Measurements from ENCODE around the gene PTTG1IP2. TPM values are rescaled to one million over a fixed set of nuclear protein-coding genes. Genes with fewer than 3 reads are reported as not detected.

The PTTG1IP2 gene
- total and polyA plus RNA-seq, 2 donors (not counting 1 experiment from before 2014, with no cell fraction given), result not detected

DNA sequence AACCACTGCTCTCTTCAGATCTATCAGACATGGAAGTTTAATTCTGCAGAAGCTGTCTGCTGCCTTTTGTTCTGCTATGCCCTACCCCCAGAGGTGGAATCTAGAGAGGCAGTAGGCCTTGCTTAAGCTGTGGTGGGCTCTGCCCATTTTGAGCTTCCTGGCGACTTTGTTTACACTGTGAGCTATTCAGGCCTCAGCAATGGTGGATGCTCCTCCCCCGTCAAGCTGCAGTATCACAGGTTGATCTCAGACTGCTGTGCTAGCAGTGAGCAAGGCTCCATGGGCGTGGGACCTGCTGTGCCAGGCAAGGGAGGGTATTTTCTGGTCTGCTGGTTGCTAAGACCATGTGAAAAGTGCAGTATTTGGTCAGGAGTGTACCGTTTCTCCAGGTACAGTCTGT is 81.6 kb downstream of the PTTG1IP2 start:
- H4K20me1 ChIP-seq (ENCODE audit: control insufficient read depth, insufficient read depth, low read length, poor library complexity, severe bottlenecking), result no peaks in the 10 kb centered on the region
- CTCF ChIA-PET, result interaction anchor here (0.9 to 8.7 kb wide), 4 partner anchors 77 to 484 kb away, joined by 3 to 122 read pairs (median 7); no protein-coding TSS in a partner anchor
- H3K9ac ChIP-seq (ENCODE audit: low read length), result no peak overlapping the region
- ATAC-seq (ENCODE audit: low read depth), result no peak
- H3K4me1 ChIP-seq (ENCODE audit: control insufficient read depth in 2 of 2, insufficient read depth in 2 of 2, low read length in 2 of 2), result no peaks in the 10 kb centered on the region
- Mint-ChIP-seq H3K9me3 (ENCODE audit: insufficient read depth) (no peaks in the 10 kb centered on the region), H3K4me3 (no peak overlapping the region), H3K4me1 (peaks cover 6% of the 10 kb centered on the region), H3K27ac (no peak overlapping the region), H3K27me3 (peaks cover 4% of the 10 kb centered on the region)
- 92% methylated on average over 4 of the region's 4 CpGs for WGBS (ENCODE audit: insufficient coverage)
- TF ChIP-seq CTCF (IDR thresholded peaks at IDR 0.05), result no peak
- TF ChIP-seq EZH2 (IDR thresholded peaks at IDR 0.05; ENCODE audit: borderline replicate concordance, insufficient read depth, low read depth, low read length, poor library complexity, severe bottlenecking), result no peak
- H3K27me3 ChIP-seq (replicated peaks in 1 of 4; ENCODE audit: control extremely low read depth in 1 of 4, control insufficient read depth in 3 of 4, insufficient read depth in 4 of 4, low read length in 3 of 4), result peaks cover 0 to 5% (median 0%) of the 10 kb centered on the region in 4 experiments
- no peaks in the 10 kb centered on the region for H3K36me3 ChIP-seq (replicated peaks in 1 of 2; ENCODE audit: control extremely low read depth in 1 of 2, control insufficient read depth in 1 of 2, extremely low read depth in 1 of 2, insufficient read depth in 2 of 2, low read length in 1 of 2)
- POLR2A ChIA-PET, result no interaction called here
- no peaks in the 10 kb centered on the region for H3K9me3 ChIP-seq (ENCODE audit: control extremely low read depth in 1 of 3, control insufficient read depth in 2 of 3, insufficient read depth in 1 of 3, low read length in 2 of 3)
- H3K4me3 ChIP-seq (ENCODE audit: control extremely low read depth in 1 of 5, extremely low read depth in 1 of 5, insufficient read depth in 1 of 5, low read depth in 2 of 5, low read length in 4 of 5), result no peak overlapping the region
- intact Hi-C loops (cut with micrococcal nuclease), result loop anchor here (5.0 kb wide), 1 partner anchor 46 kb away; the partner anchor contains the start of gene CDK14
- H3K27ac ChIP-seq (ENCODE audit: low read length in 2 of 2), result no peak overlapping the region
- H2AFZ ChIP-seq (ENCODE audit: insufficient read depth, low read depth, low read length, poor library complexity, severe bottlenecking), result no peak overlapping the region
- H3K4me2 ChIP-seq (replicated peaks; ENCODE audit: low read depth, low read length, poor library complexity, severe bottlenecking), result no peak overlapping the region
- no peak for DNase-seq
- H3K79me2 ChIP-seq (ENCODE audit: control insufficient read depth, insufficient read depth, low read length), result no peaks in the 10 kb centered on the region

DNA sequence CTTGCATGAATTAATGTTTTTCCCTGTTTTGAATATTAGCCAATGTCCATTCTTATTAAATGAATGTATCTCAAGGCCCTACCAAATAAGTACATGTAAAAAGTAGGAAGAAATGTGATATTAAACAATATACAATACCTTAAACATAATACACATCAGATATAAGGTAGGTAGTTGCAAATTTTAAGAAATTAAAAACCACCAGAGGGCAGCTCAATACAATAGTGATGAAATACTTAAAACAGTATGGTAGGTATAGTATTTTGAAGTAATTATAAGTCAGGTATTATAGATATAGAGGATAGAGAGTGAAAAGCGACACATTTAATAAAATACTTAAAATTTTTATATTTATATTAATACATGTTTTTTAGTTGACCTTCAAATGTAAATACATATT is 83.1 kb downstream of the PTTG1IP2 start:
- Histone ChIP-seq H3K27me3 (replicated peaks in 1 of 4; ENCODE audit: control extremely low read depth in 1 of 4, control insufficient read depth in 3 of 4, insufficient read depth in 4 of 4, low read length in 3 of 4) (peaks cover 0 to 5% (median 0%) of the 10 kb centered on the region in 4 experiments), H2AFZ (ENCODE audit: insufficient read depth, low read depth, low read length, poor library complexity, severe bottlenecking) (no peak overlapping the region), H3K36me3 (replicated peaks in 1 of 2; ENCODE audit: control extremely low read depth in 1 of 2, control insufficient read depth in 1 of 2, extremely low read depth in 1 of 2, insufficient read depth in 2 of 2, low read length in 1 of 2) (no peaks in the 10 kb centered on the region), H3K79me2 (ENCODE audit: control insufficient read depth, insufficient read depth, low read length) (no peaks in the 10 kb centered on the region), H3K4me3 (ENCODE audit: control extremely low read depth in 1 of 5, extremely low read depth in 1 of 5, insufficient read depth in 1 of 5, low read depth in 2 of 5, low read length in 4 of 5) (no peak overlapping the region), H3K4me1 (ENCODE audit: control insufficient read depth in 2 of 2, insufficient read depth in 2 of 2, low read length in 2 of 2) (no peaks in the 10 kb centered on the region), H4K20me1 (ENCODE audit: control insufficient read depth, insufficient read depth, low read length, poor library complexity, severe bottlenecking) (no peaks in the 10 kb centered on the region), H3K4me2 (replicated peaks; ENCODE audit: low read depth, low read length, poor library complexity, severe bottlenecking) (no peak overlapping the region), H3K9ac (ENCODE audit: low read length) (no peak overlapping the region), H3K9me3 (ENCODE audit: control extremely low read depth in 1 of 3, control insufficient read depth in 2 of 3, insufficient read depth in 1 of 3, low read length in 2 of 3) (no peaks in the 10 kb centered on the region), H3K27ac (ENCODE audit: low read length in 2 of 2) (no peak overlapping the region)
- DNase-seq (peak; percentile 44), ATAC-seq (ENCODE audit: low read depth) (no peak)
- Mint-ChIP-seq H3K27me3 (peaks cover 4% of the 10 kb centered on the region), H3K27ac (no peak overlapping the region), H3K9me3 (ENCODE audit: insufficient read depth) (no peaks in the 10 kb centered on the region), H3K4me1 (peaks cover under 1% of the 10 kb centered on the region), H3K4me3 (no peak overlapping the region)
- ChIA-PET POLR2A (interaction anchor here (0.7 kb wide), 1 partner anchor 17 kb away, joined by 3 read pairs; no protein-coding TSS in a partner anchor), CTCF (interaction anchor here (1.0 to 8.7 kb wide), 4 partner anchors 43 to 482 kb away, joined by 3 to 122 read pairs (median 10); partner anchors contain the start of gene CDK14)
- no CpG with 5 or more reads among the region's 1 CpG for WGBS (ENCODE audit: insufficient coverage)
- intact Hi-C loops (cut with micrococcal nuclease), result loop anchor here (1.0 to 5.0 kb wide), 2 partner anchors 45 to 77 kb away; partner anchors contain the start of gene CDK14
- TF ChIP-seq EZH2 (IDR thresholded peaks at IDR 0.05; ENCODE audit: borderline replicate concordance, insufficient read depth, low read depth, low read length, poor library complexity, severe bottlenecking), result no peak
- TF ChIP-seq CTCF (IDR thresholded peaks at IDR 0.05), result peak; percentile 61
